NCI-H510A treated with DMSO at 0.1 percent for 48 hours (cell line): ENCODE measurements around the gene FLNB.
"Not testable (repeated sequence)": the region's sequence is repeated elsewhere in the genome, so short reads cannot be mapped to it uniquely, and the experiment has no call there.

Experiments
- DNase-seq: peaks from one replicate; lab custom pipeline; 2025; lab: John Stamatoyannopoulos, UW

FLNB gene

DNA sequence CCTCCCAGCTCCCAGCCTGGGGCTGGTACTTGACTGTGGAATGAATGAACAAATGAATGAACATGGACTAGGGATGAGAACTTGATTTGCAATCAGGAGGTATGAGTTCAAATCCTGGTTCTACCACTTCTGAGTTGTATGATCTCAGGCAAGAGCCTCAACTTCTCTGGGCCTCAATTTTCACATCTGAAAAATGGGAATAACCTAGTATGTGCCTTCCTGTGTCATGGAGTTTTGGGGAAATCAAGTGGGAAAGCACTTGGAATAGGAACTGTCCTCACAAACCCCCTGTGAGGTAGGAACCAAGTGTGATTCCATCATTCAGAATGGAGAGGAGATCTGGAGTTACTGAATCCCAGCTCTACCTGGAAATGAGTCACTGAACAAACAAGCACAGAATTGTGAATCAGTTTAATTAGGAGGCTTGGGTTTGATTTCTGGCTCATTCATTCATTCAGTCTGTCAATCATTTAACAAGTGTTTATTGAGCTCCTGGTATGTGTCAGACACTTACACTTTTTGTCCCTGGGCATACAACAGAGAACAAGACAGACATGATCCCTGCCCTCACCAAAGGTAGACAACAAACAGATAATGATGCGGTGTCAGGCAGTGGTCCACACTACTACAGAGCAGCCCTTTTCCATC, 172.8 kb downstream of the FLNB start:
- no peak for DNase-seq

DNA sequence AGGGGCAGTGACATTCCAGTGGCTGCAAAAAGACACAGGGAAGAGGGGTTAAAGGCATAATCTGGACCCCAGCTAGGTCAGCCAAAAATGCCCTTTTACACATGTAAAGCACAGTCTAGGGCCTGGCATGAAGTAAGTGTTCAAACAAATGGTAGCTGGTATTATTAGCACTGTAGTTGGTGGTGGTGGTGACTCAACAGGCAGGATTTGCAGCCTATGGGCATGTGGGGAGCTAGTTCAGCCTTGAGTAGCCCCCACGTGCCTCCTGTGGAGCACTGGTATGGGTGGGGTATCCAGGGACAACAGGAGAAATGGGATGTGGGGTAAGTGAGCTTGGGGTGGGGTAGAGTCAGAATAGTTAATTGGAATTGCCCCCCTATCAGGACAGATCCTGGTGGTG, 175.0 kb downstream of the FLNB start:
- no peak for DNase-seq

DNA sequence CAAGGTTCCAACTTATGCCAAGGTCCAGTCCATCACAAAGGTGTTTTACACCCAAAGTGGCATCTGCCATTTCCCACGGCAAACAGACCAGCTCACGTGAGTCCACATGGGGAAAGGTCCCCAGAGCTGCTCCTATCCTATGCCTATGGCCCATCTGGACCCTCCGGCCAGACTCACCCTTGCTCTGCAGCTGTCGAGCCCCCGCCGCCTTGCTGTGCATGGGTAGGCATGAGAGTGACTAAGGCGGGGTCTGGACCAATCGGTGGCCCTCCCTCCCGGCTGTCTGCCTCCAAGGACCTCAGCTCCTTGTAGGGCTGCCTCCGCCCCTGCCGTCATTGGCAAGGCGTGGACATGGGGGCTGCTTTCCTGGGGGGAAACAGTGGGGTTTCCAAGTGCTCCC, 175.7 kb downstream of the FLNB start:
- DNase-seq: no peak

DNA sequence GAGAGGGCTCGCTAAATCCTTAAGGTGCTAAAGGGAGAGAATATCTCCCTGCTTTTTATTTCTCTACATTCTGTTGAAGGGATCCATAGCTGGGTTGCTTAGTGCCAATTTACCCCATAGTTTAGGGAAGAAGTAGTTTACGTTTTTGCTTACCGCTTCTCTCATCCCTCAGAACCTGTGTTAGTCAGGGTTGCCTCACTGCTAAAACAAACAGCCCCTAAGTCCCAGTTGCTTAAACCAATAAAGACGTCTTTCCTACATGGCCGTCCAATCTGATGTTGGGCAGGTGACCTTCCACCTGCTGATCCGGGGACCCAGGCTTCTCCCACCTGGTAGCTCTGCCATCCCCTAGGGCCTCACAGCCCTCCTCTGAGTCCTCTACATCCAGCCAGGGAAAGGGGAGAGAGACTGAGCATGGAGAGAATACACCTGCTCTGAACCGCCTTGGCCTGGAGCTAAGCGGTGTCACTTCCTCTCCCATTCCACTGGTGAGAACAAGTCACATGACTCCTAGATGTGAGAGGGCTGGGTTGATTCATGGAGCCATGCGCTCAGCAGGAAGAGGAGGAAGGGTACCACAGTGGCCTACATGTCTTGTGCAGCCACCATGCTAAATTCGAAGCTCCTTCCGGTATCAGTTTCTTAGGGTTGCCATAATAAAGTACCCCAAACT, 176.2 kb downstream of the FLNB start:
- DNase-seq: no peak

DNA sequence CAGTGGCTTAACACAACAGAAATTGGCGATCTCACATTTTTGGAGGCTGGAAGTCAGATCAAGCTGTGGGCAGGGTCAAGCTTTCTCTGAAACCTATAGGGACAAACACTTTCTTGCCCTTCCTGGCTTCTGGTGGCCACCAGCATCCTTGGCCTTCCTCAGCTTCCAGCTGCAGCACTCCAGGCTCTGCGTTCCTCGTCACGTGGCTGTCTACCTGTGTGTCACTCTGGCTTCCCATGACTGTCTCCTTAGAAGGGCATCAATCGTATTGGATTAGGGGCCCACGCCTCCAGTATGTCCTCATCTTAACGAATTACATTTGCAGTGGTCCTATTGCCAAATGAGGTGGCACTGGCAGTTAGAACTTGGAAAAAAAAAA, 176.7 kb downstream of the FLNB start:
- no peak for DNase-seq

DNA sequence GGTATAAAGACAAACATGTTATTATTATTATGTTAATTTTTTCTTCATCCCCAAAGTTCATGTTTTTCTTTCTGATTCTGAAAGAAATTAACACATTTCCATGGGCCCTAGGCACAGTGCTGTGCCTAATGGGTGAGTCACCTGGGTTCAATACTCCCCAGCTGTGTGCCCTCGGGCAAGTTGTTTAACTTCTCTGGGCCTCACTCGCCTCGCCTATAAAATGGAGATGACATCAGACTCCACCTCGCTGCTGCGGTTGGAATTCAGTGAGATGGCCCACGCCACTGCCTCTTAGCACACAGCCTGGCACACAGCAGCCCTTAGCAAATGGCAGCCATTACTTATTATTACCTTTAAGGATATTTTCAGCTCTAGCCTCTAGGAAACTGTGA, 179.9 kb downstream of the FLNB start:
- DNase-seq: no peak

DNA sequence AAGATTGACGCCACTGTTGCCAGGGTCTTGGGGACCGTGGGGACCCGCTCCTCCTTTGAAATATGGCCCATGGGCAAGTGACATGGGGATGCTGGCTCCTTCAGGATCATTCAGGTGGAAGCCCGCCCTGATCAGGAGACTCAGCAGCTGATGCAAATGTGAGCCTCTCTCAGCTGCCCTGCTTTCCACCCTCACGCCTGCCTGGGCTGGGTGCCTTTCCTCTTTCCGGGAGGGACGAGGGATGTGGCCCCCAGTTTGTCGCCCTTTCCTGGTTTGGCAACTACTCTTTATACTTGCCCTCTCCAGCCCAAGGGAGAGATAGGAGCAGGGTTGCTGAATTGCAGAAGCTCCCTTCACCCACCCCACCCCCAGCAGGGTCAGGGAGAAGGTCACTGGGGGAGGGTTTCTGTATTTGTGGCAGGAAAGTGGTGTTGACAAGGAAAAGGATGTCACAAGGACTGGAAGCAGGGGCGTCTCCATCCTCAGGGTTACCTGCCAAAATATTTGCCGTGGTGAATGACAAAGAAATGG, 180.8 kb downstream of the FLNB start:
- DNase-seq: no peak

DNA sequence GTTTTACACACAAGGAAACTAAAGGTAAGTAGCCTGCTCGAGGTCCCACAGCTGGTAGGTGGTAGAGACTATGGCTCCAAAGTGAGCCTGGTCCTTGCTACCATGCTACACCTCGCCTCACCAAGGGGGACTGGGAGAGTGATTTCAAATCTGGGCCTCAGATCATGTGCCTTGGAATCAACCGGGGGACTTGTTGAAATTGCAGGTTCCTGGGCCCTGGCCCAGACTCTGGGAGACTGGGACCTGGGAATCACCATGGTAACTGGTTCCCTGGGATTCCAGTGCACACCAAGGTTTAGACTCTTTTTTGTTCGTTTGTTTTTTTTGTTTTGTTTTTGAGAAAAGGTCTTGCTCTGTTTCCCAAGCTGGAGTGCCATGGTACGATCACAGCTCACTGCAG, 181.5 kb downstream of the FLNB start:
- no peak for DNase-seq

DNA sequence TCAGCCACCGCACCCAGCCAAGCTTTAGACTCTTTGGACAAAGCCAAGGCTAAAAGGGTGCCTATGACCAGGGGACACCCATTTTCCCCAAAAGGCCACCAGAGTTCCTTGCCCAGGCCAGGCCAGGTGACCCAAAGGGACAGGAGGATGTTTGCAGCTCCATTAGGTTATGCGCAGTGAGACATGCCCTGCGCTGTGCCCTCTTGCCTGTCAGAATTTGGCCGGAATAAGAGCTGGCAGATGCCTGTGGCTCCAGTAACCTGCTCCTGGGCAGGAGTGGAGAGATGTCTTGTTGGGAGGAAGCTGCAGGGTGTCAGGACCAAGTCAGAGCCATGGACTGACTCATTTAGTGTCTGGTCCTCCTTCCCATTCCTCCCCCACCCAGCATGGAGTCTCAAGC, 182.1 kb downstream of the FLNB start:
- no peak for DNase-seq

DNA sequence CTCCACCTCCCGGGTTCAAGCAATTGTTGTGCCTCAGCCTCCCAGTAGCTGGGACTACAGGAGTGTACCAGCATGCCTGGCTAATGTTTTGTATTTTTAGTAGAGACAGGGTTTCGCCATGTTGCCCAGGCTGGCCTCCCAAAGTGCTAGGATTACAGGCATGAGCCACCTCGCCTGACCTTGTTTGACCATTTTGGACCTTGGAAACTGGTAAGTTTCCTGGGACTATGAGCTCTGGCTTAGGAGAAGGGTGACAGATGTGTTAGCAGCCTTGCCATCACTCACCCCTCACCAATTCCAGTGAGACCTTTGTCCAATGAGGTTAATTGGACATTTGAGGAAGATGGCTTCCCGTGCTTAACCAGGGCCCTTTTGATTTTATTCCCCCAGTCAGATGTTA, 182.7 kb downstream of the FLNB start:
- no peak for DNase-seq

DNA sequence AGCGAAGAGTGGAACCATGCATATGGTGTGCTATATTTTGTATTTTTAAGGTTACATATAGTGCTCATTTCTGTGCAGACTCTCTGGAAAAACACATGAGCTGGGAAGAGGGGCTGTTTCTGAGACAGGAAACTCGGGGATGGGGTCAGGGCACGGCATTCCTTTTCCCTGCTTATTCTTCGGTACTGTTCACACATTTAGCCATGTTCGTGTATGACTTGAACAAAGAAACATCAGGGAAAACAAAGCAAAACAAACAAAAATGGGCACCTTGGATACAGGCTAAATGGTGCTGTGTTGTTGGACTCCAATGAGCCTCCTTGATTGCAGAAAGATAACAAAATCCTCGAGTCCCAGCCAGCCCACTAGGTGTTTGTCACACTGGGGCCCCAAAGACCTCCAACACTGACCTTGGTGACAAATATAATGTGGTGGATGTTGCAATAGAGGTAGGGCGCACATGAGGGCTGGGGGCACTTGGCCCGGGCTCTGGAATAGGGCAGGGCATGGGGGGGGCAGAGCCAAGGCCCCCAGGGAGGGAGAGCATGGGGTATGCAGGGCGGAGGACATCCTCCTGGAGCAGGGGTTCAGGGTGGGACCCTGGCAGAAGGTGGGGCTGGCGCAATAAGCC, 183.3 kb downstream of the FLNB start:
- no peak for DNase-seq

DNA sequence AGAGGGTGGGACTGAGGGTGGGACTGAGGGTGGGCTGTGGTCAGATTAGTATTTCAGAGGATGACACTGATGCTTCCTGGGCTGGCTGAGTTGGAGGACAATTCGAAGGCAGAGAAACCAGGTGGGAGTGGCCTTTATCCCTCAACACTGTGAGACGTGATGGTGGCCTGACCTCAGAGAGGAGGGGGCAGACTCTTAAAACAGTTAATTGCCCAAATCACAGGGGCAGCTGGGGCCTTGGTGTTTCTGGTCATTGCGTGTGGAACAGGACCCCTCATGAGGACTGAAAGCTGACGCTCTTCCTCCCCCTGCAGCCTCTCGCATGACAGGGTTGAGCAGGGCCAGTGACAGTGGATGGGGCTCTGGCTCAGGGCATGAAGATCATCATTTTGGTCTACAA, 183.8 kb downstream of the FLNB start:
- no peak for DNase-seq

DNA sequence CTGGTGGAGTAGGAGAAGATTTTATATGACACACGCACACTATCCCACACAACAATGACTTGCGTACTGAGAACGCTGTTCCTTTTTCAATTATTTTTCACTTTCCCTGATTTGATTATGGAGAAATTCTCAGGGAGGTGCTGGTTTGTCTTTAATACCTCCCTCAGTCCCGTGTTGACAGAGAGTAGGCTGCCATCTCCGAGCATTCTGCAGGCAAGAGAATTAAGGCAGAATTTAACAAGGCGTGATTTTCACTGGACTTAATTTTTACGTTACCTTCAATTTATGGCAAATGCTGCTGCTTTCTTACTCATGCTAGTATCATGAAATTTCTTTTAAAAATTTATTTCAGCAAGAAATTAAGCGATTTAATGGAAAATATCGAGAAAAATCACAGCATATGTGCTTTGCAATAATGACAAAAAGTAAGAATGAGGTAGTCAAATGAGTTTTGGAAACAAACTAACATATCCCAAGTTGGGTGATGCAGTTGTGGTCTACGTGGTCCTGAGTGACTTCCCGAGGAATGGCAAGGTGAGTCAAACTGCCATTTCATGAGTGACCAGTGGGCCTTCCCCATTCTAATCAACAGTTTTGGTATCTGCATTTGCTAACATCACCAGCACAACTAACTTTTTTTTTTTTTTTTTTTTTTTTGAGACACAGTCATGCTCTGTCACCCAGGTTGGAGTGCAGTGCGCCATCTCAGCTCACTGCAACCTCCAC, 185.6 kb downstream of the FLNB start:
- no peak for DNase-seq

DNA sequence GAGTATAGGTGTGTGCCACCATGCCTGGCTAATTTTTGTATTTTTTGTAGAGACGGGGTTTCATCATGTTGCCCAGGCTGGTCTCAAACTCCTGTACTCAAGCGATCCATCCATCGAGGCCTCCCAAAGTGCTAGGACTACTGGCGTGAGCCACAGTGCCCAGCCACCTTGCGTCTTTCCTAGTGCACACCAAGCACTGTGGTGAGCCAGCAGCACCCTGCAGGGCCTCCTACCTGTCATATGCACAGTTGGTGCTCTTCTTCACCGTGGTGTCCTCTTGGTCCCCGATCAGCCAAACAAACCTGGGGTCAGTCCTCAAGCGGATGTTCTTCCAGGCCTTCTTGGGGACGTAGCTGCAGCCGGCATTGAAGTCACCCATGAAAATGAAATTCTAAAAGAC, 189.4 kb downstream of the FLNB start:
- DNase-seq: no peak

DNA sequence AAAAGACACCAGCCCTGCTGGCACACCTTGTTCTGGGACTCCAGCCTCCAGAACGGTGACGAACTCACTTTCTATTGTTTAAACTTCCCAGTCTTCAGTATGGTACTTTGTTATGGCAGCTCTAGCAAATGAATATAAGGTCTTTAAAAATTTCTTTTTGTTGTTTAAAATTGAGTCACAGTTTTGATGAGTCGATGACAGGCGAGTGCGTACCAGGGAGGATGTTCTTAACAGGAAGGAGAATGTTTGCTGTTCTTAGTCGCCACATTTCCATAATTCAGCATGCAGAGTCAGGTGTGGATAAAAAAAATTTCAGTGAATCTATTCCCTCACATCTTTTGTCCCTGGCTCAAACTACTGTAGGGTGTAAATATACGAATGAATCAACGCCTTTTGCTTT, 190.1 kb downstream of the FLNB start:
- no peak for DNase-seq

DNA sequence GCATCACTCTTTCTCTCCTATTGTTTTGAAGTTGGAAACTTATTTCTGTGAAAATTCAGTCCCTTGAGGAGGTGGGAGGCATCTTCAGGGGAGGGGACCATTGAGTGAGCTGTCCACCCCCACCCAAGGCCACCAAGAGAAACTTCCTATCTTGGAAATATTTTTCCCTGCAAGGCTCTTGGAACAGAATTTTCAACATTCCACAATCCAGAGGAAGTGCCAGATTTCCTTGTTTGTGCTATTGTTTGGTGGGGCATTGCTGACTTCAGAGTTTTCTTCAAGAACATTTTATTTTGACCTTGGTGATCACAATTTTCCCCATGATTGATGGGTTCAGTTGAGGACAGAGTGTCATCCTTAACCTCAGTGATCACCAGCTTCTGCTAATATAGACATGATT, 190.6 kb downstream of the FLNB start:
- no peak for DNase-seq

DNA sequence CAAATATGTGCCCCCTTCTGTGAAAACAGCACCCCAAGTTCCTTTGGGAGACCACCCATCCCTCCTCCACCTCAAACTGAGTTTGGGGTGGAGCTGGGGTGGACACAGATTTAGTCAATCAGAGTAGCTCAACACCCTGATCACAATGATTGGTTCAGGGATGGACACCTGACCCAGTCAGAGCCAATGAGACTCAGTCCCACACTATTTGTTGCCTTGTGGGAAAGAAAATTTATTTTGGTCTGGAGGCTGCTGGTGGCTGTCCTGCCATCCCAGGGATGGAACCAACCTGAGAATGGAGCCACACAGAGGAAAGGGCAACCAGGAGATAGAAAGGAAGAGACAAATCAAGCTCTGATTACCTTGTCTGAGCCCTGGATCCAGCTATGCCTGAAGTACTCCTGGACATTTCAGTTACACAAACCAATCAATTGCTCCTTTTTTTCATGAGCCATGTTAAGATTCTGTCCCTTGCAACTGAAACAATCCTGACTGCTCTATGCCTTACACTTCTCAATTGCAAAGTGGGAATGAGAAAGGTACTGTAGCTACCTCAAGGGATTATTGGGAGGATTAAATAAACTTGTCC, 192.0 kb downstream of the FLNB start:
- DNase-seq: no peak

DNA sequence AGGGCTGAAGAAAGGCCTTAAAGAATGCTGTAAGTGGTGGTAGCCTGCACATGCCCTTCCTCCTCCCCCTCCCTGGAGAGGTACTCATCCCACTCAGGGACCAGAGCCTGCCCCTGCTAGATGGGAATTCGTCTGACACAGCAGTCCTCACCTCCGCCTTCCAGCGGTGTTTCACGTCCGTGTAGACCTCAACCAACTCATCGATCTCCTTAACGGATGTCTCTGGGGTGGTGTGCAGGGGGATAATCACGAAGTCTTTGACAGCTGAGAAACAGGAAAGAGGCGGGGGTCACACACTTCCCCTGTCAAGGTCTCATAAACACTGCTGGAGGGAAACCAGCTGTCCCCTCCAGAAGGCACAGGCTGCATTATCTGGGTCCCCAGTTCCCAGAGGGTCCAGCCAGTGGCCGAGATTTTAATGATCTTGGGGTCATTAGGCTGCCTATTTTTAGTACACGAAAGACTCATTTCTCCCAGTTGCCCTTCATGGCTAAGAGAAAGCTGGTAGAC, 192.7 kb downstream of the FLNB start:
- DNase-seq: no peak

DNA sequence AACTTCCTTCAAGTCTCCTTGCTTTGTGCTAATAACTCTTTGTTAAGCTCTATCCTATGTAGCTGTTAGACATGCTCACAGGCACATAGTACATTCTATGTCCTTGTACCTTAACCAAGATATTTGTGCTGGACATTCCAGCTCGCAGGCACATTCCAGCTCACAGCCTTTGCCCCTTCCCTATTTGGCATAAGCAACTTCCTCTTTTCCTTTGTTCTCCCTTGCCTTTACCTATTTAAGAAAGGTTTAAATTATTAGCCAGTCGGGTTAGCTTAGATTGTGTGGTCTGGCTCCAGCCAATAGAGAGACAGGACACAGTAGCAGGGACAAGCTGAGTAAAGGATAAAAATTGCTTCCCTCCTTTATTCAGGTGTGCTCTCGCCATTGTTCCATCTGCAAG, 193.2 kb downstream of the FLNB start:
- not testable (repeated sequence) for DNase-seq

DNA sequence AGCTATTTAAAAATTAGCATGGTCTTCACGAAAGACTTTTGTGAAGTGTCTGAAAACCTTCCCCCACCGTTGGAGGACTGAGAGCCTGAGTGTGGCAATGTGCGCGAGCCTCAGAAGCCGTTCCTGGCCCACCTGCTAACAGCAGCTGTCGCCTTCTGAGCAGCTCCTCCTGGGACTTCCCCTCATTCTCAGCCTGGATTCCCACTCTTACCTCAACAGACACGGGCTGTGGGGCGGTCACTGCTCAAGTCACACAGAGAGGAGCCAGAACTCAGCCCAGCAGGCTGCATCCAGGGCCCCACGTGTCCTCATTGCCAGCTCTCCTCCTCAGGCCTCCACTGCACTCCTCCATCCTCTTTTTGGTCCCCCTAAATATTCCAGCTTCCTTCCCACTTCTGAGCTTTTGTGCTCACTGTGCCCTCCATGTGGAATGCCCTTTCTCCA, 194.7 kb downstream of the FLNB start:
- no peak for DNase-seq

DNA sequence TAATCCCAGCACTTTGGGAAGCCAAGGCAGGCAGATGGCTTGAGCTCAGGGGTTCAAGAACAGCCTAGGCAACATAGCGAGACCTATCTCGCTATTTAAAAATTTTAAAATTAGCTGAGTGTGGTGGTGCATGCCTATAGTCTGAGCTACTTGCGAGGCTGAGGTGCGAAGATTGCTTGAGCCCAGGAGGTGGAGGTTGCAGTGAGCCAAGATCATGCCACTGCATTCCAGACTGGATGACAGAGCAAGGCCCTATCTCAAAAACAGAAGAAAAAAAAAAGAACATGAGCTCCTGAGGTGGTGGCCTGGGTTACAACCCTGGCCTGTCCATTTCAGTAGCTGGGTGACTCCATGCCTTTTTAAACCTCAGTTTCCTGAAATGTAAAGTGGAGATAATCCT, 195.3 kb downstream of the FLNB start:
- DNase-seq: no peak

DNA sequence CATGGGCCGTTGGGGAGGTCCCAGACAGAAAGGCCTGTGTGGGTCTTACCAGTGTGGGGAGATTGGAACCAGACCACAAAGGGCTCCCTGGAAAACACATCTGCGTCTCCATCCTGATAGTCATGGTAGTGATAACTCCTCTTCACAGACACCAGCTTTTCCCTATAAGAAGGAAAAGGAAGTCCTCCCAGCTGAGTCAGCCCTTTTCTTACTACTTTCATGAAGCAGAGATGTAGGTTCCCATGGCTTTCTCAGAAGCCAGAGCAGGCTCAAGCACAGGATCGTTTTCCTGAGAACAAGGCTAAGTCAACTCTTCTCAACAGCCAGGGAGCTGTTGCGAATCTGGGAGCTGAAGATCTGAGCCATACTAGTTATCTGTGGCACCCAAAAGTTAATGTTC, 196.5 kb downstream of the FLNB start:
- DNase-seq: no peak
